HG03378 (cell line): ENCODE data around the gene ADAMTS9.
"Not testable (repeated sequence)": the region's sequence is repeated elsewhere in the genome, so short reads cannot be mapped to it uniquely, and the experiment has no call there.

ENCODE experiments used
- ATAC-seq: cut with Tn5 transposase; IDR thresholded peaks from one replicate; pipeline ENCODE4 v1.9.1; 2021; ENCODE audit warnings: mild to moderate bottlenecking, moderate library complexity; ENCODE audit not compliant: unreplicated experiment

Gene ADAMTS9

DNA sequence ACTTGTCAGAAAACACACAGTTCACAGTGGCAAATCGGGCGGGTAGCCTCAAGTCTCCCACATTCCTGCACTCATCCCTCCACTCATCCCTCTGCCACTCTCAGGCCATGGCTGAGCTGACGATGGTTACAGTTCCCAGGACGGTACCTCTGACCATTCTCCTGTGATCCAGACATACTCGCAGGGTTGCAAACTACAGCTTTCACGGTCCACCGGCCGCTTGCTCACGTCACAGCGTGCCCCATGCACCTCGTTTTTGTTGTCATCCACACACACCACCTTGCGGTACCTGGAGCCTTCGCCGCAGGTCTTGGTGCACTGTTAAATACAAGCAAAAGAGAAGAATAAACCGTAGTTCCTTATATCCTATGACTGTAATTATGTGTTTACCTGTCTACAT is 137.1 kb downstream of the ADAMTS9 start:
- no peak for ATAC-seq

DNA sequence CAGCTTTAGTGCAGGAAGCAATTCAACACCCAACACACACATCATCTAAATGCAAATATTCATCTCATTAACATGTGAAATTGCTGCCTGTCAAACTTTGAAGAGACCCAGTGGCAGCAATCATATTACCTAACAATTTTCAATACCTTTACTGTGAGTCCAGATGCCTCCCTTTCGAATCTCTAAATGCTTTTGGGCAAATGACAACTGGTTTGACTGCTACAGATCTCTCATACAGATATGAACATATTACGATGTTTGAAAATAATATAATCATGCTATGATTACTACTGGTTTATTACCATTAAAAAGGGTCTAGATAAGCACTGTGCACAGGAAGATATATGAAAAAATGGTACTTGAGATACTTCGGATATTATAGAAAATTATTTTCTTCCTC is 137.9 kb downstream of the ADAMTS9 start:
- no peak for ATAC-seq

DNA sequence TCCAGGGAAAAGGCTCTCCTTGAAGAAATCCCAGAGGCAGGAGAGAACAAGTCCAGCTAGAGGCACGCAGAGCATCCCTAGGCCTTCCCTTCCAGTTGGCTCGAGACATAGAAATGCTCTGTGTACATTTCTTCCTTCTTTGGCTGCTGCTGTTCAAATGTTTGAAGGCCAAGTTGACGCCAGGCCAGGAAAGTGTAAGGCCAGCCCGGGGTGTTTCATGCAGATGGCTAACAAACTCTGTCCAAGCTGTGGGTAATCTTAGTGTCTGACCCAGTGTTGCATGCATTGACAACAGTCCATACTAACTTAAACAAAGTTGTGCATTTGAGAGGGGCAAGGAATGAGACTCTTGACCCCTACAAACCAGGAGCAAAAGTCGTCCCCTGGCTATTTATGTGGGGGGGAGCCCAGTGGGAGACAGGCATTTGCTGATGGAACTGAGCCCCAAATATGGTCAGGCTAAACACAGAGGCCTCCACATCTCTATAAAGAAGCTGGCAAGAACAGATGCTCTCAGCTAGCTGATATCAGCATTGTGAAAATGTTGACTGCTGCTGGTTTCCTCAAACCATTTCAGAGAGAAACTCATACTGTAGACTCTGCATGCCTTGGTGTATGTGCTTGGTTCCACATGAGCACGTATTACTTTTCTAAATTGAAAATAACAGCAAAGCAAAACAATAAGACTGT is 139.5 kb downstream of the ADAMTS9 start:
- no peak for ATAC-seq

DNA sequence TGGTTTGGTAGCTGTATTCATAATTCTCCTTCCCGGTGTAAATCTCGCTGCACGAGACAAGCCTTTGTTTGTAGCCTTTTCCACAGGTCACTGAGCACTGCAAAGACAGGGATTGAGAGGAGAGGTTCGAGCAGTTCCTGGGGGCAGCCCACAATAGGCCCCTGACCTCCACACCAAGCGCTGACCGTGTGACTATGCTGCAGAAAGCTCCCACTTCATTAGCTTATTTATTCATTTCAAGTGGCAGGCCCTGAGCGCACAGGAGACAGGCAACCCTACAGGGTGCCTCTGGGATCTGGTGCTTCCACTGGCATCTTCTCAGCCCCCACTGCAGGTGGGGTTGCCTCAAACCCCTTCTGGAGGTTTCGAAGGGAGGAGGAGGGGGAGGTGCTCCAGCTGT is 140.9 kb downstream of the ADAMTS9 start:
- no peak for ATAC-seq

DNA sequence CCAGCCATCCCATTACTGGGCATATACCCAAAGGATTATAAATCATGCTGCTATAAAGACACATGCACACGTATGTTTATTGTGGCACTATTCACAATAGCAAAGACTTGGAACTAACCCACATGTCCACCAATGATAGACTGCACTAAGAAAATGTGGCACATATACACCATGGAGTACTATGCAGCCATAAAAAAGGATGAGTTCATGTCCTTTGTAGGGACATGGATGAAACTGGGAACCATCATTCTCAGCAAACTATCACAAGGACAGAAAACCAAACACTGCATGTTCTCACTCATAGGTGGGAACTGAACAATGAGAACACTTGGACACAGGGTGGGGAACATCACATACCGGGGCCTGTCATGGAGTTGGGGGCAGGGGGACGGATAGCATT is 142.6 kb downstream of the ADAMTS9 start:
- ATAC-seq = not testable (repeated sequence)

DNA sequence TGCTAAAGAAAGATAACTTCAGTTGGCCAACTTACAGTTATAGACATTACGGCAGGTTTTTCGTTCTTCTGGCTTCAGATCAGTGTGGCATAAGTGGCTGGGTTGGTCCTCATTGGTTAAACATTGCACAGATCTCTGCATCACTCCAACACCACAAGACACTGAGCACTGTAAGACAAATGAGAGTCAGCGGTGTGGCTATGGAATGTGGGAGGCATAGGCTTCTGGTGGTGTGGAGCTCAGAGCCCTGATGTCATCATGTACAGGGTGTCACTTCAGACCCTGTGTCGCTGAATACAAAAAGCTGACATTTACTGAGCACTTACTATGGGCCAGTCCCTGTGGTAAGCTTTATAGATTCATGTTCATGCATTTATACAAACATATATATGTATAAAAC is 146.0 kb downstream of the ADAMTS9 start:
- ATAC-seq = no peak

DNA sequence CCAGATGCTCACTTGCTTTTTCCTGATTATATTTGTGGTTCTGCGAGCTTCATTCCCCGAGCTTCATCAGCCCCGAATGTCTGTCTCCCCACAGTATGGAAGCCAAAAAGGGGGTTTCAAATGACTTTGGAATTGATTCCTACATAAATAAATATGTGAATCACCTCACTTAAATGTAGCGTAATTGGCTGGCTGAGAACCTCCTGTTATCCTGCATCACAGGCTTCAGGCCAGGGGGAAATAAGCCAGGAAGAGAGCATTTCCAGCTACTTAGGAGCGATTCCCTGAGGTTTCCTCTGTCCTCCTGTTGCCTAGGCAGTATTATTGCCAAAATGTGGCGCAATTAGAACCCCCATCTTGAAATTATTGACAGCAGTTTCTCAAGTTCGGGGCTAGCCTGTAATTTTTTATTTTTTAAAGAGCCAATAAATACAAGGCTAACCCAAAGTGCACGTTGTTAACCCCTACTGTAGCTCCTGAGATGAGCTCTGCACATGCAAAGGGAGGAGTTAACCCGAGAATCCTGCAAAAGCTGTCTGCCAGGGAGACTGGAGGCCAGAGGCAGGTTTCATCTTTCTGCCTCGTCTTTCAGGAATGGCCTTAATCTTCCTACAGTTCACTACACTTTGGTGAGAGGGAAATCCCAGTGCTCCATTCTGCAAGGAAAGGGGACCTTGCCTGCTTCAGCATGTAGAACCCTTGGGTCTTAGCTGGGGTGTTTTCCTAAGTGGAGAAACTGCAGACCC is 148.2 kb downstream of the ADAMTS9 start:
- no peak for ATAC-seq

DNA sequence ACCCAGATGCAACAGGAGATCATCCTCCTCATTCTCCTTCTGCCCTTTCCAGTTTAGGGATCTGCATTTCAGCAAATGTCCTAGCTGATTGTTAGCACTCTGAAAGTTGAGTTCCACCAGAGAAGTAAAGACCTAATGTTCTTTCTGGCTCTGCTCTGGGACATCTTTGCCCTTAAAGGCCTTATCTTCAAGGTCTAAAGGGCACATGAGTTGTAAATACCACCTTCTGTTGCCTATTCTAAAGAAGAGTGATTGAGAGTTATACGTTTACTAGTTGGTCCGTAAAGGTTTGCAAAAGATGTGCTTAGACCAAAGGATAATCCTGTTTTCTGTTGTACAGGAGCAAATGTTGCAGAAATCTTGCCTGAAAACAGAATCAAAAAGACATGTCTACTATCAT is 151.6 kb downstream of the ADAMTS9 start:
- no peak for ATAC-seq

DNA sequence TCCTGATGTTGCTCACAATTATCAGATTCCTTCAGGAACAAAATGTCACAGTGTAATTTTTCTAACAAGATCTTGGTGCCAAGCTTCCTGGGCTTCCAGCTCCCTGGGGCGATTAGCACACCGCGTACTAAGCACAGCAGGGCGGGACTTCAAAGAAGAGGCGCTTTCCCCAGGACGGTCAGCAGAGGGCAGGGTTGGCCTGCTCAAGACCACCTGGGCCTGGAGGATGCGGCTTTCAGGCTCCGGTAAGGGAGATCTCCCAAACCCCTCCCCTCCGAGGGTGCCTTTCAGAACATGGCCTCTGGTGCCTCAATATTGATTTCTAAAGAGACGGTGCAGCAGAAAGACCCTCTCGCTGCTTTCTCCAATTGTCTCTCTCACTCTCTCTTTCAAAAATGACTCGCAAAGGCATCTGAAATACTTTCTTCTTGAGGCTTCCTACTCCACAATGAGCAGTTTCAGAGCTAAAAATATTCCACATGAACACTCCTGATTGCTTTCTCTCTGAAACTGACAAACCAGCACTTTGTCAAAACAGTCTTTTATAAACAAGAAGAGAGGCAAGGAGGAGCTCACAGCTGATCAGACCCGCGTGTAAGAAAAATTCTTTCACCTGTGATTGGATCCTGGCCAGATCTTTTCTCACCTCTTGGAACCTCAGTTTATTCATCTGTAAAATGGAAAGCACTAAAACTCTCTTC is 154.0 kb downstream of the ADAMTS9 start:
- ATAC-seq = peak; percentile 93

DNA sequence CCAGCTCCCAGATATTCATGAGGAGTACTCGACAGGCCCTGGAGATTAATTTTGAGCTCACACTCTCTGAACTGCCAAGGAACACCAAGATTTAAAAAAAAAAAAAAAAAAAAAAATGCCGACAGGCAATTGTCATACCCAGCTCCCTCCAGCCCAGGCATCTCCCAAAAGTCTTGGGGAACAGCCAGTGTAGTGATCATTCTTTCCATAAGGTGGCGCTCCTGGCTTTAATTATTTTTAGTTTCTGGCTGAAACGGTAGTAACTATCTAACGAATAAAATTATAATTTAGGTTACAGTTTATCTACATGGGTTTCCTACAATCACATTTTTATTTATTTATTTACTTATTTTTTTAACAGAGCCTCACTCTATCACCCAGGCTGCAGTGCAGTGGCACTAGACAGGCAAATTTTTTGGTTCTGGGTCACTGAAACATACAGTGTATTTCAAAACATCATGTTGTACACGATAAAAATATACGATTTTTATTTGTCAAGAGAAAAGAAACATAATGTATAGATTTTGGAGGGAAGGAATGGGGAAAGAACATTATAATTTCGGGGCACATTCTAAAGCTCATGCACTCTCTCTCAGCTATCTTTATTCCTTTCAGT is 157.3 kb downstream of the ADAMTS9 start:
- ATAC-seq = no peak

DNA sequence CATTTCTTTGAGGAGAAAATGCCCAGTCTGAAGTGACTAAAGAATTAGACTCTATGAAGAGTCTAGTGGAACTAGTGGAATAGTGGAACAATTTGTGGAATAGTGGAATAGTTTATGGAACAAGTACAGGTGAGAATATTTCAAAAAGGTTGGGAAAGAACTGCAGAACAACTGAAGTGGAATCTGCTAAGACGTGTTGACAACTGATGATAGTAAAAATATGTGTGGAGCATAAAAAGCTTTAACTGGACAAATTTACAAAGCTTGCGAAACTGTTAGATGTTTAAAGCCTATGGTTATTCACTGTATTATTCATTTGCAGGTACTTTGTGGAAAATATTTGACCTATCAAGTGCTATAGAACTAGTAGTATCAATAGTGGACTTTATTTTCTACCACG is 164.5 kb downstream of the ADAMTS9 start:
- no peak for ATAC-seq

DNA sequence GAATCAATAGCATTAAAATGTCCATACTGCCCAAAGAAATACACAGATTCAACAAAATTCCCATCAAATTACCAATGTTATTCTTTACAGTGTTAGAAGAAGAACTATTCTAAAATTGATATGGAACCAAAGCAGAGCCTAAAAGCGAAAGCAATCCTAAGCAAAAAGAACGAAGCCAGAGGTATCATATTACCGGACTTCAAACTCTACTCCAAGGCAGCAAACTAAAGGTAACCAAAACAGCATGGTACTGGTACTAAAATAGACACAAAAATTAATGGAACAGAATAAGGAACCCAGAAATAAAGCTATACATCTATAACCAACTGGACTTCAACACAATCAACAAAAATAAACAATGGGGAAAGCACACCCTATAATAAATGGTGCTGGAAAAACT is 167.5 kb downstream of the ADAMTS9 start:
- ATAC-seq = no peak

DNA sequence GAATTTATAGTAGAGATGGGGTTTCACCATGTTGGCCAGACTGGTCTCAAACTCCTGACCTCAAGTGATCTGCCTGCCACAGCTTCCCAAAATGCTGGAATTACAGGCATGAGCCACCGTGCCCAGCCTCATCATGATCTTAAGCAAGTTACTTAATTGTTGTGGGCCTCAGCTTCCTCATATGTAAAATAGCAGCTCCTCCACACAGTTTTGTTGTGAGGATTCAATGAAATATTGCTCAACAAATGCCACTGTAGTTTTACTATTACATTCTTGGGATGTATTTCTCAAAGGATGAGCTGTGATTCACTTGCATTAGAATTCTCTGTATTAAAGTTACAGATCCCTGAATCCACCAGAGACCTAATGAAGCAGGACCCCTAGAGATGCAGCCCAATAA is 168.8 kb downstream of the ADAMTS9 start:
- ATAC-seq = no peak

DNA sequence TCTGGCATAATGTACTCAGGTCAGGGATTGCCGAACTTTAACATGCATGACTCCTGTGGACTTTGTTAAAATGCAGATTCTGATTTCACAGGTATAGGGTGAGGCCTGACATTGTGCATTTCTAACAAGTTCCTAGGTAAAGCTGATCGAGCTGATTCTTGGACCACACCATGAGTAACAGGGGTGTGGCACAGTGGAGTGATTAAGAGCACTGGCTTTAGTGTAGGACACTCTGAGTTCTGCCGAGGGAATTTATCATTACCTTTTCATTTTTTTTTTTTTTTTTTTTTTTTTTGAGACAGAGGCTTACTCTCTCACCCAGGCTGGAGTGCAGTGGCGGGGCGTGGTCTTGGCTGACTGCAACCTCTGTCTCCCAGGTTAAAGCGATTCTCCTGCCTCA is 169.3 kb downstream of the ADAMTS9 start:
- no peak for ATAC-seq

DNA sequence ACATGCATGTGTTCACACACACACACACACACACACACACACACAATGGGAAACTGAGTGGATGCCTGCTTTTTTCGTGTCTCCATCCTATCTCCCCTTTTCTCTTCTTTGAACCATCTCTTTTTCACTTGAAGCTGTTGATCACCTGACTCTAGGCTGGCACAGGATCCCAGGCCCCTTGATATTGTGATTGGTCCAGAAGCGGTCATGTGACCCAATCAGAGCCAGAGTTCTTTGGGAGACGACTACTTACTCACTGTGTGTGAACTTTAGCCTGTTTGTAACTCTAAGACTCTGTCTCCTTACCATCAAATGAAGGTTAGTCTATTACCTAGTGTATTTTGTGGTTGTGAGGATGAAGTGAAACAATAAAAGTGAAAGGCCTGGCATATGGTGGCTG is 172.9 kb downstream of the ADAMTS9 start:
- no peak for ATAC-seq

DNA sequence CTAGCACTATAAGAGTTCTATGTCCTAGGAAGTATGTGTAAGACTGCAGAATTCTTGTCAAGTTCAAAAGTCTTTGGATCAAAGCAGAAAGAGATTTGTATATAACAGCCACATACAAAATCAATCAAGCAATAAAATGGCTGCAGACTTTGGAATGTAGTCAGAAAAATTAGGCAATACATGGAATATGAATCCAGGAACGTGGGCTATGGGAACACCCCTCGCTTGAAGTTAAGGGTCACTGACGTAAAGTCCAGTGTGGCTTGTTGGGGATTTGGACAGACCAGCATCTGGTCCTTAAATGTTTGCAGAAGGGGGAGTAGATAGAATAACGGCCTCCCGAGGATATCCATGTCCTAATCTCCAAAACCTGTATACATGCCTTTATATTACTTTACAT is 178.6 kb downstream of the ADAMTS9 start:
- no peak for ATAC-seq

DNA sequence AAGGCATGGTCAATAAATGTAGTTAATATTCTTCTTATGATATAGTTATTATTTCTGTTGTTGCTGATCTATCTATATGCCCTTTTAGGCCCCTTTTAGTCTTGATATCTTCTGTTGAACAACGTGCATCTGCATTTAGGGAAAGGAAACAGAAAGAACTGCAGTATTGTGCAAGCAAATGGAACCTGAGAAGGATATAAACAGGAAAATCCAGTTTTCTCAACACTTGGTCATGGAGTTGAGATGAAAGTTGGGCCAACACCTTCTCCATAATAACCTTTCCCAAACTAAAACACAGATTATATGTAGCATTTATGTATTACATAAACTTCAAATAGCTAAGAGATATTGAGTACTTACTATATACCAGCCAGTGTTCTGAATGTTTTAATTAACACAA is 179.7 kb downstream of the ADAMTS9 start:
- no peak for ATAC-seq

DNA sequence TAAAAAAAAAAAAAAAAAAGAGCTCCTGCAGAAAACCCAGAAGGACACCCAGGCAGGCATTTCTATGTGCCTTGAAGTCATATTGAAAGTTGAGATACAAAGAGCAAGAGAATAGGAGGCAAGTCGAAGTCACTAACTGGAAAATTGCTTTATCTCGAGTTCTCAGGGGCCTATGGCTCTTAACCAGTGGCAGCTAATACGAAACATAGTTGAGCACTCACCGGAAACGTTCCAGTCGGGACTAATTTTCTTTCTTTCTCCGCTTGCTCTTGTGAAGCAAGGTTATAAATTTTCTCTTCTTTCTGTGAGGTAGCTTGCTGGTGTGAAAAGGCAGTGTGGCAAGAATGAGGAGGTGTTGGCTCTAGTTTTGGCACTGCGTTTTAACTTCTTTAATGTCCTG is 181.5 kb downstream of the ADAMTS9 start:
- no peak for ATAC-seq

DNA sequence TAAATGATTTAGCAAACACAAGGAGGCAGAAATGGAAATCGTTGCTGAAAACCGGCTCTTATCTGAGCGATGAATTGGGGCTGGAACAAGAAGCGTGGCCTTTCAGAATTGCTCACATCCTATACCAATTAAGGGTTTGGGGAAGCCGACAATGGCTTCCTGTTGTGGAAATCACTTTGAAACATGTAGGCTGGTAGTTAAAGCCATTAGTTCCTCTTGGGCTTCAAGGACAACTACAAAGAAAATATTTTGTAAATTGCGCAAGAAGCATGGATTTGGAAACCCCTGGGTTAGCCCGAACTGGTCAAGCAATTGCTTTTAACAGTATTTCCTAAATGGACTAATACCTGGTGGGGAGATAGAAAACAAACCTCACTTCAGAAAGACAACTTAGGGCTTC is 182.4 kb downstream of the ADAMTS9 start:
- no peak for ATAC-seq

DNA sequence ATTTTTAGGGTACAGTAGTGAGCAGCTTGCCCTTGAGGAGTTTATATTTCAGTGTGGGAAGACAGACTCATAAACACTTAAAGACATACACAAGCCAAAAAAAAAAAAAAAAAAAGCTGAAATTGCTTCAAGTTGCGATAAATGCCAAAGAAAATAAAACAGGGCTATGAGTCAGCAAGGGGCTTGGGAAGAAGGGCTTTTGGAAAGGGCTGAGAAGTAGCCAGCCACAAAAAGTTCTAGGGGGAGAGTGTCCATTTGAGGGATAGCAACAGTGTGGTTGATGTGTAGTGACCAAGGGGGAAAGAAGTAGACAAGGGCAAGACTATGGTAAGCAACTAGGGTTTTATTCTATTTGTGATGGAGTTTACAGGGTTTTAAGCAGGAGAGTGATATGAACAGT is 185.5 kb downstream of the ADAMTS9 start:
- ATAC-seq = no peak

DNA sequence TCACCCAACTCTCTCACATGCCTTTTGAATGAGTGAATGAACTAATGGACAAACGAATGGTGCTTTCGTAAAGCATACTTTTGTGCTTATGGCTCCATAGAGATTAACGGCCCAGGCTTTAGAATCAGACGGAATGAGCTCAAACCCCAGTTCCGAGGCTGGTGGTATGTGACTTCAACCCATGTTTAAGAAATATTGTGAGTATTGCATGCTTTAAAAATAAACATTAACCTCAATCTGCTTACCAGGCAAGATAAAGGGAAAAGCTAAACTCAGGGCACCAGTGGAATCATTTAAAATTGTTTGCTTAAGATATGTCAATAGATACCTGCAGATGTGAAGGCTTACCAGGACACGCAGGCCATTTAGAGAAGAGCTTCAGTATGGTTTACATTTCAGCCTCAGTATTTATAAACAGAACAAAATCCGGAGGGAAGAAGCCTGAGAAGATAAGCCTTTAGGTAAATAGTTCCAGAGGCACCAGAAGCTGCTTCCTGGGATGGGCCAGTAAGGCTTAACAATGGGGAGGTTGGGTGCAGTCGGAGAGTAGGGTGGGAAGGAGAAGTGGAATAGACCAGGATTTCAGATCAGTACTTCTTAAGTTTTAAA is 186.4 kb downstream of the ADAMTS9 start:
- ATAC-seq = no peak
